Kidney epithelial cell (primary cell): ENCODE measurements around the gene MUC5B. TPM values are rescaled to one million over a fixed set of nuclear protein-coding genes. Genes with fewer than 3 reads are reported as not detected.

Experiments used
- DNase-seq: peaks from one replicate; pipeline ENCODE4 v3.0.0-alpha.2; 2010; ENCODE audit warnings: low read depth
- H3K27me3 ChIP-seq: 2 replicates; pipeline ENCODE4 v1.6.0; 2011; ENCODE audit warnings: low read length; ENCODE audit not compliant: control insufficient read depth, insufficient read depth
- H3K36me3 ChIP-seq: 2 replicates; pipeline ENCODE4 v1.5.1; 2011; ENCODE audit warnings: low read length; ENCODE audit not compliant: control insufficient read depth, insufficient read depth
- H3K4me3 ChIP-seq: 2 replicates; pipeline ENCODE4 v1.5.1; 2011; ENCODE audit warnings: low read depth, mild to moderate bottlenecking, control low read depth, low read length
- CTCF ChIP-seq: IDR thresholded peaks from 2 replicates; pipeline ENCODE4 v1.5.1; 2011; ENCODE audit warnings: mild to moderate bottlenecking, moderate library complexity, low read length, control low read depth, inconsistent platforms; ENCODE audit not compliant: insufficient read depth, poor library complexity, severe bottlenecking
- total RNA-seq: library from RNA; depleted of rRNA; stranded (reverse); fragments of >200 nt; gene quantifications from 2 replicates; pipeline ENCODE4 v1.2.3, GENCODE V29; 2015

Gene MUC5B
- total RNA-seq, 1 donor from 2014 or later, result not detected

- Histone ChIP-seq H3K4me3 (no peak overlapping the region), H3K27me3 (no peaks in the 10 kb centered on the region), H3K36me3 (peaks cover 2% of the 10 kb centered on the region)
- TF ChIP-seq CTCF, result no peak
- no peak for DNase-seq
Observed at GRCh38 chr11:1300569-1301187, 77.8 kb downstream of the MUC5B start.

- Histone ChIP-seq H3K36me3 (peaks cover 2% of the 10 kb centered on the region), H3K27me3 (no peaks in the 10 kb centered on the region), H3K4me3 (no peak overlapping the region)
- TF ChIP-seq CTCF, result no peak
- DNase-seq, result no peak
Observed at GRCh38 chr11:1301220-1302000, 78.5 kb downstream of the MUC5B start.

- Histone ChIP-seq H3K27me3 (no peaks in the 10 kb centered on the region), H3K4me3 (no peak overlapping the region), H3K36me3 (peaks cover 2% of the 10 kb centered on the region)
- DNase-seq, result no peak
- no peak for TF ChIP-seq CTCF
Observed at GRCh38 chr11:1302041-1302460, 79.2 kb downstream of the MUC5B start.

GRCh38 chr11:1302461-1303125 is 79.7 kb downstream of the MUC5B start:
- H3K36me3 ChIP-seq, result peaks cover 2% of the 10 kb centered on the region
- no peak for TF ChIP-seq CTCF
- no peak for DNase-seq
- H3K4me3 ChIP-seq, result no peak overlapping the region
- H3K27me3 ChIP-seq, result no peaks in the 10 kb centered on the region

GRCh38 chr11:1303126-1303821 is 80.4 kb downstream of the MUC5B start:
- H3K36me3 ChIP-seq, result peaks cover under 1% of the 10 kb centered on the region
- H3K27me3 ChIP-seq, result no peaks in the 10 kb centered on the region
- H3K4me3 ChIP-seq, result no peak overlapping the region
- DNase-seq, result no peak
- peak; percentile 30 for TF ChIP-seq CTCF
